Osteoblast (primary cell): ENCODE results near the gene ZRANB3. TPM values are rescaled to one million over a fixed set of nuclear protein-coding genes. Genes with fewer than 3 reads are reported as not detected.
"Not testable (repeated sequence)": the region's sequence is repeated elsewhere in the genome, so short reads cannot be mapped to it uniquely, and the experiment has no call there.

Experiments used
- DNase-seq: peaks from one replicate; pipeline ENCODE4 v3.0.0; 2011; ENCODE audit warnings: low spot score, mixed read lengths; ENCODE audit not compliant: insufficient read length; ENCODE audit errors: missing footprints
- H2AFZ ChIP-seq: 2 replicates; pipeline ENCODE4 v1.6.0; 2011; ENCODE audit warnings: mild to moderate bottlenecking, low read length
- H3K27ac ChIP-seq: 2 replicates; pipeline ENCODE4 v1.5.1; 2011; ENCODE audit warnings: mild to moderate bottlenecking, low read depth, low read length, moderate library complexity
- H3K27me3 ChIP-seq: 2 replicates; pipeline ENCODE4 v1.6.0; 2012; ENCODE audit warnings: mild to moderate bottlenecking, control low read depth, inconsistent platforms, low read length, moderate library complexity; ENCODE audit not compliant: insufficient read depth
- H3K36me3 ChIP-seq: 2 replicates; pipeline ENCODE4 v1.5.1; 2011; ENCODE audit warnings: mild to moderate bottlenecking, low read length, control low read depth, moderate library complexity; ENCODE audit not compliant: insufficient read depth
- H3K4me1 ChIP-seq: 2 replicates; pipeline ENCODE4 v1.5.1; 2011; ENCODE audit warnings: mild to moderate bottlenecking, low read length, control low read depth, moderate library complexity; ENCODE audit not compliant: insufficient read depth
- H3K4me2 ChIP-seq: 2 replicates; pipeline ENCODE4 v1.6.0; 2011; ENCODE audit warnings: mild to moderate bottlenecking, low read length; ENCODE audit not compliant: insufficient read depth
- H3K4me3 ChIP-seq: fragments of 200-600 bp; sonication (generic); 3 replicates; pipeline ENCODE4 v1.5.1; 2012; ENCODE audit warnings: mild to moderate bottlenecking, low read length, inconsistent platforms; ENCODE audit not compliant: insufficient read depth
- H3K79me2 ChIP-seq: 2 replicates; pipeline ENCODE4 v1.6.0; 2012; ENCODE audit warnings: mild to moderate bottlenecking, low read length, control low read depth, inconsistent platforms; ENCODE audit not compliant: insufficient read depth
- H3K9me3 ChIP-seq: 2 replicates; pipeline ENCODE4 v1.5.1; 2011; ENCODE audit warnings: low read depth, low read length, control low read depth
- H4K20me1 ChIP-seq: 2 replicates; pipeline ENCODE4 v1.6.0; 2012; ENCODE audit warnings: mild to moderate bottlenecking, low read length, control low read depth; ENCODE audit not compliant: insufficient read depth
- CTCF ChIP-seq: IDR thresholded peaks from 2 replicates; pipeline ENCODE4 v1.5.1; 2011; ENCODE audit warnings: mild to moderate bottlenecking, low read depth, low read length, moderate library complexity; ENCODE audit errors: extremely low read depth
- total RNA-seq: library from RNA; depleted of rRNA; stranded (reverse); fragments of >200 nt; gene quantifications from 2 replicates; pipeline ENCODE4 v1.2.3, GENCODE V29; 2012

The ZRANB3 gene
- total RNA-seq, 1 donor = 9.0 TPM

GRCh38 chr2:135451966-135452365, 79.1 kb downstream of the ZRANB3 start:
- Histone ChIP-seq H3K9me3 (no peaks in the 10 kb centered on the region), H4K20me1 (no peaks in the 10 kb centered on the region), H3K36me3 (no peaks in the 10 kb centered on the region), H2AFZ (no peak overlapping the region), H3K27me3 (no peaks in the 10 kb centered on the region), H3K79me2 (no peaks in the 10 kb centered on the region), H3K27ac (no peak overlapping the region), H3K4me2 (no peak overlapping the region), H3K4me1 (no peaks in the 10 kb centered on the region), H3K4me3 (no peak overlapping the region)
- no peak for DNase-seq
- TF ChIP-seq CTCF = no peak

- not testable (repeated sequence) for H3K27me3 ChIP-seq
Observed at GRCh38 chr2:135443013-135443412, 88.0 kb downstream of the ZRANB3 start.

GRCh38 chr2:135435155-135435554, 95.9 kb downstream of the ZRANB3 start:
- not testable (repeated sequence) for H3K27ac ChIP-seq, H3K4me1 ChIP-seq, DNase-seq, H3K36me3 ChIP-seq, H3K79me2 ChIP-seq, H2AFZ ChIP-seq, H3K4me2 ChIP-seq, H3K9me3 ChIP-seq, H3K4me3 ChIP-seq, H4K20me1 ChIP-seq, H3K27me3 ChIP-seq

More at GRCh38 chr2:135443013-135443412, 88.0 kb downstream of the ZRANB3 start:
- not testable (repeated sequence) for H3K4me3 ChIP-seq, H3K9me3 ChIP-seq, H3K4me2 ChIP-seq, H3K4me1 ChIP-seq, H3K79me2 ChIP-seq, DNase-seq, H4K20me1 ChIP-seq, H3K27ac ChIP-seq, H3K36me3 ChIP-seq, H2AFZ ChIP-seq

GRCh38 chr2:135424849-135425248, 106.2 kb downstream of the ZRANB3 start:
- no peak overlapping the region for H3K4me2 ChIP-seq
- TF ChIP-seq CTCF = peak; percentile 37
- H4K20me1 ChIP-seq = no peaks in the 10 kb centered on the region
- no peak for DNase-seq
- H2AFZ ChIP-seq = no peak overlapping the region
- H3K27me3 ChIP-seq = no peaks in the 10 kb centered on the region
- H3K79me2 ChIP-seq = no peaks in the 10 kb centered on the region
- no peak overlapping the region for H3K27ac ChIP-seq
- H3K4me1 ChIP-seq = no peaks in the 10 kb centered on the region
- no peaks in the 10 kb centered on the region for H3K36me3 ChIP-seq
- H3K9me3 ChIP-seq = no peaks in the 10 kb centered on the region
- no peak overlapping the region for H3K4me3 ChIP-seq

GRCh38 chr2:135422898-135423297, 108.1 kb downstream of the ZRANB3 start:
- H3K36me3 ChIP-seq = no peaks in the 10 kb centered on the region
- no peak for DNase-seq
- H3K27ac ChIP-seq = no peak overlapping the region
- H3K79me2 ChIP-seq = no peaks in the 10 kb centered on the region
- TF ChIP-seq CTCF = no peak
- H3K27me3 ChIP-seq = no peaks in the 10 kb centered on the region
- H4K20me1 ChIP-seq = no peaks in the 10 kb centered on the region
- H2AFZ ChIP-seq = no peak overlapping the region
- H3K4me3 ChIP-seq = no peak overlapping the region
- no peak overlapping the region for H3K4me2 ChIP-seq
- H3K9me3 ChIP-seq = no peaks in the 10 kb centered on the region
- H3K4me1 ChIP-seq = no peaks in the 10 kb centered on the region
